Parathyroid adenoma (tissue), 2 donors: ENCODE results near the gene SMG6.

Source experiments
- H2AFZ ChIP-seq: fragments of 300-600 bp; sonication (generic); one replicate; pipeline ENCODE4 v1.7.0; 2017; ENCODE audit warnings: antibody characterized with exemption, mild to moderate bottlenecking
- H3K27ac ChIP-seq: fragments of 300-600 bp; sonication (generic); one replicate; pipeline ENCODE4 v1.7.0; 2017
- H3K27me3 ChIP-seq: fragments of 300-600 bp; sonication (generic); one replicate; pipeline ENCODE4 v1.7.0; 2017; ENCODE audit warnings: low read length; ENCODE audit not compliant: control insufficient read depth, insufficient read depth
- H3K36me3 ChIP-seq: fragments of 300-600 bp; sonication (generic); one replicate; pipeline ENCODE4 v1.7.0; 2017; ENCODE audit warnings: low read length; ENCODE audit not compliant: control insufficient read depth, insufficient read depth
- H3K4me1 ChIP-seq: fragments of 300-600 bp; sonication (generic); one replicate; pipeline ENCODE4 v1.7.0; 2017; ENCODE audit warnings: control low read depth
- H3K4me2 ChIP-seq: fragments of 300-600 bp; sonication (generic); one replicate; pipeline ENCODE4 v1.7.0; 2017; ENCODE audit warnings: low read length
- H3K4me3 ChIP-seq: fragments of 300-600 bp; sonication (generic); one replicate; pipeline ENCODE4 v1.7.0; 2017; ENCODE audit warnings: low read depth, low read length
- H3K79me2 ChIP-seq: fragments of 300-600 bp; sonication (generic); one replicate; pipeline ENCODE4 v1.7.0; 2017; ENCODE audit warnings: control low read depth
- H3K9ac ChIP-seq: fragments of 300-600 bp; sonication (generic); one replicate; pipeline ENCODE4 v1.7.0; 2017; ENCODE audit warnings: mild to moderate bottlenecking
- H3K9me3 ChIP-seq: fragments of 300-600 bp; sonication (generic); one replicate; pipeline ENCODE4 v1.7.0; 2017; ENCODE audit warnings: low read length; ENCODE audit not compliant: control insufficient read depth
- CTCF ChIP-seq: fragments of 300-600 bp; sonication (generic); IDR thresholded peaks from one replicate; pipeline ENCODE4 v1.7.0; 2017; ENCODE audit warnings: antibody characterized with exemption, mild to moderate bottlenecking
- donor health status: primary hyperparathyroidism.

The SMG6 gene

GRCh38 chr17:2299136-2299535 lies 4.4 kb downstream of the SMG6 start:
- Histone ChIP-seq H3K4me1 (no peaks in the 10 kb centered on the region), H3K27me3 (no peaks in the 10 kb centered on the region), H3K4me3 (no peak overlapping the region), H3K9me3 (no peaks in the 10 kb centered on the region), H3K79me2 (peaks cover 44% of the 10 kb centered on the region), H3K9ac (no peak overlapping the region), H3K4me2 (no peak overlapping the region), H3K36me3 (no peaks in the 10 kb centered on the region), H3K27ac (no peak overlapping the region), H2AFZ (no peak overlapping the region)
- no peak for TF ChIP-seq CTCF

GRCh38 chr17:2297023-2297422 lies 6.6 kb downstream of the SMG6 start:
- Histone ChIP-seq H3K79me2 (peaks cover 32% of the 10 kb centered on the region), H3K36me3 (no peaks in the 10 kb centered on the region), H3K4me3 (no peak overlapping the region), H3K9ac (no peak overlapping the region), H3K4me1 (no peaks in the 10 kb centered on the region), H3K9me3 (no peaks in the 10 kb centered on the region), H3K4me2 (no peak overlapping the region), H3K27ac (no peak overlapping the region), H3K27me3 (no peaks in the 10 kb centered on the region), H2AFZ (no peak overlapping the region)
- TF ChIP-seq CTCF, result no peak

- Histone ChIP-seq H3K4me3 (no peak overlapping the region), H2AFZ (no peak overlapping the region), H3K9me3 (no peaks in the 10 kb centered on the region), H3K9ac (no peak overlapping the region), H3K36me3 (no peaks in the 10 kb centered on the region), H3K27me3 (no peaks in the 10 kb centered on the region), H3K4me2 (no peak overlapping the region), H3K4me1 (no peaks in the 10 kb centered on the region), H3K27ac (no peak overlapping the region), H3K79me2 (peaks cover 27% of the 10 kb centered on the region)
- no peak for TF ChIP-seq CTCF
These were observed 8.0 kb downstream of the SMG6 start for GRCh38 chr17:2295575-2295974.

- H3K27ac ChIP-seq, result no peak overlapping the region
- H3K36me3 ChIP-seq, result no peaks in the 10 kb centered on the region
- no peak overlapping the region for H2AFZ ChIP-seq
- H3K27me3 ChIP-seq, result no peaks in the 10 kb centered on the region
- no peak overlapping the region for H3K4me2 ChIP-seq
- TF ChIP-seq CTCF, result no peak
- no peaks in the 10 kb centered on the region for H3K4me1 ChIP-seq
- peaks cover 14% of the 10 kb centered on the region for H3K79me2 ChIP-seq
- no peaks in the 10 kb centered on the region for H3K9me3 ChIP-seq
- no peak overlapping the region for H3K4me3 ChIP-seq
- no peak overlapping the region for H3K9ac ChIP-seq
These were observed 11.5 kb downstream of the SMG6 start for GRCh38 chr17:2292100-2292499.

- no peaks in the 10 kb centered on the region for H3K27me3 ChIP-seq
- no peak overlapping the region for H3K4me2 ChIP-seq
- no peak overlapping the region for H3K4me3 ChIP-seq
- no peak overlapping the region for H3K27ac ChIP-seq
- no peak overlapping the region for H3K9ac ChIP-seq
- no peaks in the 10 kb centered on the region for H3K4me1 ChIP-seq
- peaks cover 1% of the 10 kb centered on the region for H3K79me2 ChIP-seq
- TF ChIP-seq CTCF, result no peak
- no peaks in the 10 kb centered on the region for H3K9me3 ChIP-seq
- H2AFZ ChIP-seq, result no peak overlapping the region
- H3K36me3 ChIP-seq, result no peaks in the 10 kb centered on the region
These were observed 13.6 kb downstream of the SMG6 start for GRCh38 chr17:2289878-2290478.
